HepG2 (cell line): ENCODE measurements around the gene MAFF. TPM values are rescaled to one million over a fixed set of nuclear protein-coding genes. Genes with fewer than 3 reads are reported as not detected.

Source experiments
- ARHGAP35 ChIP-seq: sonication (generic); formaldehyde crosslinking; IDR thresholded peaks from 2 replicates; pipeline ENCODE4 v1.9.0; 2022; ENCODE audit warnings: mild to moderate bottlenecking, inconsistent platforms, moderate library complexity, missing genetic modification reagents, borderline replicate concordance
- DMTF1 ChIP-seq: sonication (generic); formaldehyde crosslinking; IDR thresholded peaks from 2 replicates; pipeline ENCODE4 v1.4.0; 2020; ENCODE audit warnings: mild to moderate bottlenecking, missing genetic modification reagents
- DZIP1 ChIP-seq: sonication (generic); formaldehyde crosslinking; IDR thresholded peaks from 2 replicates; pipeline ENCODE4 v1.5.0; 2020; ENCODE audit warnings: mild to moderate bottlenecking, missing genetic modification reagents
- MIER2 ChIP-seq: IDR thresholded peaks from 2 replicates; pipeline ENCODE4 v1.6.1; 2016; ENCODE audit warnings: missing biosample characterization, missing genetic modification reagents
- PITX1 ChIP-seq: sonication (generic); formaldehyde crosslinking; IDR thresholded peaks from 2 replicates; pipeline ENCODE4 v1.5.1; 2020; ENCODE audit warnings: mild to moderate bottlenecking, missing genetic modification reagents
- SMAD3 ChIP-seq: sonication (generic); formaldehyde crosslinking; IDR thresholded peaks from 2 replicates; pipeline ENCODE4 v1.4.0; 2020; ENCODE audit warnings: missing genetic modification reagents
- TEAD2 ChIP-seq: sonication (generic); formaldehyde crosslinking; IDR thresholded peaks from 2 replicates; pipeline ENCODE4 v1.9.0; 2021; ENCODE audit warnings: missing genetic modification reagents
- ZFY ChIP-seq: sonication (generic); formaldehyde crosslinking; IDR thresholded peaks from 2 replicates; pipeline ENCODE4 v1.4.0; 2020; ENCODE audit warnings: missing genetic modification reagents
- ZNF34 ChIP-seq: sonication (generic); formaldehyde crosslinking; IDR thresholded peaks from 2 replicates; pipeline ENCODE4 v1.4.0; 2020; ENCODE audit warnings: mild to moderate bottlenecking, missing genetic modification reagents, borderline replicate concordance
- polyA plus RNA-seq, 8 experiments: library from polyadenylated mRNA; depleted of rRNA in 3 of 8; stranded (reverse) in 7 of 8; unstranded in 1 of 8; fragments of >200 nt; fragmentation: Illumina TruSeq in 4 of 8; extraction: Trizol in 4 of 8; gene quantifications; 2 replicates each; pipeline versions ENCODE4 v1.2.1 to v1.2.3, GENCODE V29; 2011 to 2016; ENCODE audit warnings: low read depth in 4 of 8, missing spikeins in 1 of 8, mixed read lengths in 1 of 8; ENCODE audit not compliant: insufficient read depth in 1 of 8
- total RNA-seq, 5 experiments: library from RNA; depleted of rRNA; stranded (reverse); fragments of >200 nt; fragmentation: Illumina TruSeq; extraction: Trizol; gene quantifications; 2 replicates each; pipeline ENCODE4 v1.2.3, GENCODE V29; 2016; ENCODE audit warnings: low read depth in 1 of 5
- TF ChIP-seq, protein P1 (sequence below): sonication (generic); formaldehyde crosslinking; IDR thresholded peaks from 2 replicates; pipeline ENCODE4 v1.4.0; 2020; ENCODE audit warnings: missing genetic modification reagents, borderline replicate concordance
- TF ChIP-seq, protein P2 (sequence below), 2 experiments: sonication (generic) in 1 of 2; formaldehyde crosslinking in 1 of 2; IDR thresholded peaks; 2 replicates each; pipeline versions ENCODE4 v1.5.1 to v1.6.1; 2011 to 2020; ENCODE audit warnings: borderline replicate concordance in 1 of 2, low read depth in 1 of 2, low read length in 1 of 2, mild to moderate bottlenecking in 1 of 2, missing genetic modification reagents in 1 of 2, moderate library complexity in 1 of 2
- TF ChIP-seq, protein P3 (sequence below): IDR thresholded peaks from 2 replicates; pipeline ENCODE4 v1.6.1; 2016; ENCODE audit warnings: missing biosample characterization, missing genetic modification reagents, low read depth
- TF ChIP-seq, protein P4 (sequence below): sonication (generic); formaldehyde crosslinking; conservative IDR thresholded peaks from 2 replicates; pipeline ENCODE4 v1.8.1; 2023; ENCODE audit warnings: missing genetic modification reagents

The MAFF gene
- total and polyA plus RNA-seq, 2 of the 13 experiments (the other 11 are each of a cell fraction or from before 2014, with no cell fraction given) = 5.4 to 14.3 TPM

GRCh38 chr22:38260761-38261681, 59.2 kb downstream of the MAFF start (continued):
- TF ChIP-seq DZIP1 (CRISPR knock-in tag) = no peak
- no peak for TF ChIP-seq DMTF1 (CRISPR knock-in tag)
- TF ChIP-seq, protein P1, sequence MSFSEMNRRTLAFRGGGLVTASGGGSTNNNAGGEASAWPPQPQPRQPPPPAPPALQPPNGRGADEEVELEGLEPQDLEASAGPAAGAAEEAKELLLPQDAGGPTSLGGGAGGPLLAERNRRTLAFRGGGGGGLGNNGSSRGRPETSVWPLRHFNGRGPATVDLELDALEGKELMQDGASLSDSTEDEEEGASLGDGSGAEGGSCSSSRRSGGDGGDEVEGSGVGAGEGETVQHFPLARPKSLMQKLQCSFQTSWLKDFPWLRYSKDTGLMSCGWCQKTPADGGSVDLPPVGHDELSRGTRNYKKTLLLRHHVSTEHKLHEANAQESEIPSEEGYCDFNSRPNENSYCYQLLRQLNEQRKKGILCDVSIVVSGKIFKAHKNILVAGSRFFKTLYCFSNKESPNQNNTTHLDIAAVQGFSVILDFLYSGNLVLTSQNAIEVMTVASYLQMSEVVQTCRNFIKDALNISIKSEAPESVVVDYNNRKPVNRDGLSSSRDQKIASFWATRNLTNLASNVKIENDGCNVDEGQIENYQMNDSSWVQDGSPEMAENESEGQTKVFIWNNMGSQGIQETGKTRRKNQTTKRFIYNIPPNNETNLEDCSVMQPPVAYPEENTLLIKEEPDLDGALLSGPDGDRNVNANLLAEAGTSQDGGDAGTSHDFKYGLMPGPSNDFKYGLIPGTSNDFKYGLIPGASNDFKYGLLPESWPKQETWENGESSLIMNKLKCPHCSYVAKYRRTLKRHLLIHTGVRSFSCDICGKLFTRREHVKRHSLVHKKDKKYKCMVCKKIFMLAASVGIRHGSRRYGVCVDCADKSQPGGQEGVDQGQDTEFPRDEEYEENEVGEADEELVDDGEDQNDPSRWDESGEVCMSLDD (CRISPR knock-in tag) = peak; percentile 69; the same call in 1 of the 2 replicates
- no peak for TF ChIP-seq ZNF34
- TF ChIP-seq, protein P2, sequence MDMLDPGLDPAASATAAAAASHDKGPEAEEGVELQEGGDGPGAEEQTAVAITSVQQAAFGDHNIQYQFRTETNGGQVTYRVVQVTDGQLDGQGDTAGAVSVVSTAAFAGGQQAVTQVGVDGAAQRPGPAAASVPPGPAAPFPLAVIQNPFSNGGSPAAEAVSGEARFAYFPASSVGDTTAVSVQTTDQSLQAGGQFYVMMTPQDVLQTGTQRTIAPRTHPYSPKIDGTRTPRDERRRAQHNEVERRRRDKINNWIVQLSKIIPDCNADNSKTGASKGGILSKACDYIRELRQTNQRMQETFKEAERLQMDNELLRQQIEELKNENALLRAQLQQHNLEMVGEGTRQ (IDR thresholded peaks at IDR 0.05; ENCODE audit: low read depth, low read length) = no peak
- TF ChIP-seq, protein P2 (CRISPR knock-in tag; IDR thresholded peaks at IDR 0.05; ENCODE audit: borderline replicate concordance) = peak; percentile 34; the same call in 1 of the 2 replicates
- TF ChIP-seq ARHGAP35 (CRISPR knock-in tag) = no peak
- TF ChIP-seq, protein P3, sequence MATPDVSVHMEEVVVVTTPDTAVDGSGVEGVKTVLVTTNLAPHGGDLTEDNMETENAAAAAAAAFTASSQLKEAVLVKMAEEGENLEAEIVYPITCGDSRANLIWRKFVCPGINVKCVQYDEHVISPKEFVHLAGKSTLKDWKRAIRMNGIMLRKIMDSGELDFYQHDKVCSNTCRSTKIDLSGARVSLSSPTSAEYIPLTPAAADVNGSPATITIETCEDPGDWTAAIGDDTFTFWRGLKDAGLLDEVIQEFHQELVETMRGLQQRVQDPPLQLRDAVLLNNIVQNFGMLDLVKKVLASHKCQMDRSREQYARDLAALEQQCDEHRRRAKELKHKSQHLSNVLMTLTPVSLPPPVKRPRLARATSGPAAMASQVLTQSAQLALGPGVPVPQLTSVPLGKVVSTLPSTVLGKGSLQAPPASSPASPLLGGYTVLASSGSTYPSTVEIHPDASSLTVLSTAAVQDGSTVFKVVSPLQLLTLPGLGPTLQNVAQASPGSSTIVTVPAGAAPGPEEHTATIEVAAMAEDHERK (CRISPR knock-in tag) = no peak
- TF ChIP-seq, protein P4, sequence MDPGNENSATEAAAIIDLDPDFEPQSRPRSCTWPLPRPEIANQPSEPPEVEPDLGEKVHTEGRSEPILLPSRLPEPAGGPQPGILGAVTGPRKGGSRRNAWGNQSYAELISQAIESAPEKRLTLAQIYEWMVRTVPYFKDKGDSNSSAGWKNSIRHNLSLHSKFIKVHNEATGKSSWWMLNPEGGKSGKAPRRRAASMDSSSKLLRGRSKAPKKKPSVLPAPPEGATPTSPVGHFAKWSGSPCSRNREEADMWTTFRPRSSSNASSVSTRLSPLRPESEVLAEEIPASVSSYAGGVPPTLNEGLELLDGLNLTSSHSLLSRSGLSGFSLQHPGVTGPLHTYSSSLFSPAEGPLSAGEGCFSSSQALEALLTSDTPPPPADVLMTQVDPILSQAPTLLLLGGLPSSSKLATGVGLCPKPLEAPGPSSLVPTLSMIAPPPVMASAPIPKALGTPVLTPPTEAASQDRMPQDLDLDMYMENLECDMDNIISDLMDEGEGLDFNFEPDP (CRISPR knock-in tag) = no peak
- TF ChIP-seq ZFY (CRISPR knock-in tag) = no peak
- TF ChIP-seq TEAD2 (CRISPR knock-in tag) = no peak
- TF ChIP-seq MIER2 = no peak
- TF ChIP-seq SMAD3 = no peak
- peak; percentile 95 for TF ChIP-seq PITX1 (CRISPR knock-in tag)
